GM21423 (cell line): Measurements from ENCODE around the gene ANKRD13B.

ENCODE experiments used
- ATAC-seq: cut with Tn5 transposase; IDR thresholded peaks from one replicate; pipeline ENCODE4 v1.9.1; 2021; ENCODE audit warnings: mild to moderate bottlenecking, moderate library complexity; ENCODE audit not compliant: unreplicated experiment

Gene ANKRD13B

GRCh38 chr17:29593591-29594518 is 923 bp downstream of the ANKRD13B start:
- no peak for ATAC-seq

- no peak for ATAC-seq
Measured at GRCh38 chr17:29594519-29595090, 1.7 kb downstream of the ANKRD13B start.

- ATAC-seq = no peak
Measured at GRCh38 chr17:29595107-29595942, 2.4 kb downstream of the ANKRD13B start.

GRCh38 chr17:29595943-29596774 is 3.2 kb downstream of the ANKRD13B start:
- no peak for ATAC-seq

GRCh38 chr17:29596811-29597210 is 3.9 kb downstream of the ANKRD13B start:
- ATAC-seq = no peak

GRCh38 chr17:29597361-29598172 is 4.6 kb downstream of the ANKRD13B start:
- no peak for ATAC-seq

- ATAC-seq = no peak
Measured at GRCh38 chr17:29603109-29603674, 10.3 kb downstream of the ANKRD13B start.

- ATAC-seq = no peak
Measured at GRCh38 chr17:29607557-29608195, 14.7 kb downstream of the ANKRD13B start.

GRCh38 chr17:29608986-29609385 is 16.1 kb downstream of the ANKRD13B start:
- ATAC-seq = no peak

- ATAC-seq = no peak
Measured at GRCh38 chr17:29610395-29610794, 17.5 kb downstream of the ANKRD13B start.

- no peak for ATAC-seq
Measured at GRCh38 chr17:29611351-29612093, 18.6 kb downstream of the ANKRD13B start.

- ATAC-seq = no peak
Measured at GRCh38 chr17:29612094-29612403, 19.1 kb downstream of the ANKRD13B start.

GRCh38 chr17:29612404-29613280 is 19.7 kb downstream of the ANKRD13B start:
- ATAC-seq = no peak

- peak; percentile 32 for ATAC-seq
Measured at GRCh38 chr17:29613352-29613837, 20.5 kb downstream of the ANKRD13B start.

- no peak for ATAC-seq
Measured at GRCh38 chr17:29613856-29614255, 20.9 kb downstream of the ANKRD13B start.

- no peak for ATAC-seq
Measured at GRCh38 chr17:29614349-29615047, 21.6 kb downstream of the ANKRD13B start.

GRCh38 chr17:29615048-29615385 is 22.1 kb downstream of the ANKRD13B start:
- ATAC-seq = no peak
